Neural progenitor cell (in vitro differentiated cells): Measurements from ENCODE around the gene FHAD1. TPM values are rescaled to one million over a fixed set of nuclear protein-coding genes. Genes with fewer than 3 reads are reported as not detected.
"Not testable (repeated sequence)": the region's sequence is repeated elsewhere in the genome, so short reads cannot be mapped to it uniquely, and the experiment has no call there.

Experiments
- DNase-seq: peaks from one replicate; pipeline ENCODE4 v3.0.0-alpha.2; 2016; ENCODE audit warnings: low spot score
- H2AFZ ChIP-seq: fragments of 200-600 bp; sonication (generic); replicated peaks from 2 replicates; pipeline ENCODE4 v1.6.1; 2016; ENCODE audit warnings: antibody characterized with exemption
- H3F3A ChIP-seq: fragments of 200-600 bp; sonication (generic); 2 replicates; pipeline ENCODE4 v1.6.1; 2016; ENCODE audit warnings: antibody characterized with exemption, low read depth
- H3K27ac ChIP-seq: fragments of 200-600 bp; sonication (generic); 2 replicates; pipeline ENCODE4 v1.5.1; 2016; ENCODE audit warnings: mild to moderate bottlenecking
- H3K27me3 ChIP-seq: fragments of 200-600 bp; sonication (generic); 2 replicates; pipeline ENCODE4 v1.6.1; 2016; ENCODE audit warnings: mild to moderate bottlenecking, moderate library complexity
- H3K36me3 ChIP-seq: fragments of 200-600 bp; sonication (generic); 2 replicates; pipeline ENCODE4 v1.5.1; 2016
- H3K4me1 ChIP-seq: fragments of 200-600 bp; sonication (generic); 2 replicates; pipeline ENCODE4 v1.6.1; 2016; ENCODE audit warnings: mixed run types
- H3K4me2 ChIP-seq: fragments of 200-600 bp; sonication (generic); 2 replicates; pipeline ENCODE4 v1.6.1; 2016
- H3K4me3 ChIP-seq: fragments of 200-600 bp; sonication (generic); 2 replicates; pipeline ENCODE4 v1.5.1; 2016
- H3K79me2 ChIP-seq: fragments of 200-600 bp; sonication (generic); 2 replicates; pipeline ENCODE4 v1.6.1; 2016; ENCODE audit warnings: low read depth
- H3K9ac ChIP-seq: fragments of 200-600 bp; sonication (generic); 2 replicates; pipeline ENCODE4 v1.6.1; 2016
- H3K9me3 ChIP-seq: fragments of 200-600 bp; sonication (generic); 2 replicates; pipeline ENCODE4 v1.5.1; 2016; ENCODE audit warnings: low read depth
- H4K20me1 ChIP-seq: fragments of 200-600 bp; sonication (generic); 2 replicates; pipeline ENCODE4 v1.6.1; 2016; ENCODE audit warnings: low read depth
- H3K27ac Mint-ChIP-seq: 3 replicates; pipeline ENCODE4 v1.8.0; 2021; ENCODE audit warnings: mixed read lengths
- H3K27me3 Mint-ChIP-seq: 2 replicates; pipeline ENCODE4 v1.8.0; 2022; ENCODE audit warnings: low read depth, mild to moderate bottlenecking, inconsistent platforms, moderate library complexity, mixed read lengths; ENCODE audit not compliant: insufficient read depth
- H3K36me3 Mint-ChIP-seq: 3 replicates; pipeline ENCODE4 v1.8.0; 2021; ENCODE audit warnings: mixed read lengths
- H3K4me1 Mint-ChIP-seq: 3 replicates; pipeline ENCODE4 v1.8.0; 2021; ENCODE audit warnings: mixed read lengths
- H3K4me3 Mint-ChIP-seq: 3 replicates; pipeline ENCODE4 v1.8.0; 2021; ENCODE audit warnings: mild to moderate bottlenecking, moderate library complexity, mixed read lengths
- H3K9me3 Mint-ChIP-seq: 3 replicates; pipeline ENCODE4 v1.8.0; 2020; ENCODE audit warnings: mixed read lengths
- EZH2 ChIP-seq: fragments of 200-600 bp; sonication (generic); IDR thresholded peaks from 2 replicates; pipeline ENCODE4 v1.6.1; 2017; ENCODE audit warnings: antibody characterized with exemption, mild to moderate bottlenecking, moderate library complexity
- EZH2phosphoT487 ChIP-seq: fragments of 200-600 bp; sonication (generic); IDR thresholded peaks from 2 replicates; pipeline ENCODE4 v1.6.1; 2017; ENCODE audit warnings: antibody characterized with exemption
- total RNA-seq: library from RNA; depleted of rRNA; stranded (reverse); fragments of >200 nt; gene quantifications from 2 replicates; pipeline ENCODE4 v1.2.3, GENCODE V29; 2015; ENCODE audit warnings: low replicate concordance
- TF ChIP-seq, protein P1 (sequence below): fragments of 200-600 bp; sonication (generic); IDR thresholded peaks from 2 replicates; pipeline ENCODE4 v1.5.1; 2017; ENCODE audit warnings: antibody characterized with exemption, mild to moderate bottlenecking

Gene FHAD1
- total RNA-seq, 1 donor from 2014 or later = 9.1 TPM

DNA sequence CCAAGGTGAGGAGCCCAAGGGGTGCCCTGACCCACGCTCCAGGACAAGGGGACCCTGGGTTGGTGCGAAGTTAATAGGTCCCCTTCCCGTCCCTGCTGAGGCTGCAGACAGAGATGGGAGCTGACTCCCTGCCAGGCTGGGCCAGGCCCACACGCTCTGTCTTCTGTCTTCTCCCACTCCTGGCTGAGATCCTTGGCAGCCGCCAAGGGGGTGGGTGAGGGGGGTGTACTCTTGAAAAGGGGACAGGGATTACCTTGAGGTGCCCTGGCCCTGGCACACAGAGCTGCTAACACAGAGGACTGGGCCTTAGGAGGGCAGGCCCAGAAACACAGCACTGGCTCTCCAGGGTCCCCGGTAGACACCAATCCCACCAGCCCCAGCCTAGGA is 180.2 kb downstream of the FHAD1 start:
- no peaks in the 10 kb centered on the region for H3K4me1 ChIP-seq
- H3F3A ChIP-seq = no peaks in the 10 kb centered on the region
- H2AFZ ChIP-seq = no peak overlapping the region
- no peak overlapping the region for H3K4me2 ChIP-seq
- DNase-seq = no peak
- no peaks in the 10 kb centered on the region for H3K9me3 ChIP-seq
- H4K20me1 ChIP-seq = no peaks in the 10 kb centered on the region
- H3K9ac ChIP-seq = no peak overlapping the region
- TF ChIP-seq, protein P1, sequence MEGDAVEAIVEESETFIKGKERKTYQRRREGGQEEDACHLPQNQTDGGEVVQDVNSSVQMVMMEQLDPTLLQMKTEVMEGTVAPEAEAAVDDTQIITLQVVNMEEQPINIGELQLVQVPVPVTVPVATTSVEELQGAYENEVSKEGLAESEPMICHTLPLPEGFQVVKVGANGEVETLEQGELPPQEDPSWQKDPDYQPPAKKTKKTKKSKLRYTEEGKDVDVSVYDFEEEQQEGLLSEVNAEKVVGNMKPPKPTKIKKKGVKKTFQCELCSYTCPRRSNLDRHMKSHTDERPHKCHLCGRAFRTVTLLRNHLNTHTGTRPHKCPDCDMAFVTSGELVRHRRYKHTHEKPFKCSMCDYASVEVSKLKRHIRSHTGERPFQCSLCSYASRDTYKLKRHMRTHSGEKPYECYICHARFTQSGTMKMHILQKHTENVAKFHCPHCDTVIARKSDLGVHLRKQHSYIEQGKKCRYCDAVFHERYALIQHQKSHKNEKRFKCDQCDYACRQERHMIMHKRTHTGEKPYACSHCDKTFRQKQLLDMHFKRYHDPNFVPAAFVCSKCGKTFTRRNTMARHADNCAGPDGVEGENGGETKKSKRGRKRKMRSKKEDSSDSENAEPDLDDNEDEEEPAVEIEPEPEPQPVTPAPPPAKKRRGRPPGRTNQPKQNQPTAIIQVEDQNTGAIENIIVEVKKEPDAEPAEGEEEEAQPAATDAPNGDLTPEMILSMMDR = no peak
- no peak for TF ChIP-seq EZH2
- TF ChIP-seq EZH2phosphoT487 = no peak
- H3K79me2 ChIP-seq = no peaks in the 10 kb centered on the region
- no peaks in the 10 kb centered on the region for H3K36me3 Mint-ChIP-seq
- H3K27me3 ChIP-seq = no peaks in the 10 kb centered on the region
- peaks cover 13% of the 10 kb centered on the region for H3K4me1 Mint-ChIP-seq
- no peaks in the 10 kb centered on the region for H3K9me3 Mint-ChIP-seq
- peaks cover 11% of the 10 kb centered on the region for H3K27me3 Mint-ChIP-seq
- no peak overlapping the region for H3K27ac ChIP-seq
- no peak overlapping the region for H3K4me3 ChIP-seq
- no peaks in the 10 kb centered on the region for H3K36me3 ChIP-seq
- H3K27ac Mint-ChIP-seq = no peak overlapping the region
- H3K4me3 Mint-ChIP-seq = peak overlapping the region; percentile 50

DNA sequence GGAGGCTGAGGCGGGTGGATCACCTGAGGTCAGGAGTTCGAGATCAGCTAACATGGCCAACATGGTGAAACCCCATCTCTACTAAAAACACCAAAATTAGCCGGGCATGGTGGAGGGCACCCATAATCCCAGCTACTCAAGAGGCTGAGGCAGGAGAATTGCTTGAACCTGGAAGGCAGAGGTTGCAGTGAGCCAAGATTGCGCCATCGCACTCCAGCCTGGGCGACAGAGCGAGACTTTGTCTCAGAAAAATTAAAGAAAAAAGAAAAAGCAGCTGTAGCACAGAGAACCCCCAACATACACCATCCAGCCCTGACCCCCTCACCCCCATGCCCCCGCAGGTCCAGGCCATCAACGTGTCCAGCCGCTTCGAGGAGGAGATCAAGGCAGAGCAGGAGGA is 181.2 kb downstream of the FHAD1 start:
- not testable (repeated sequence) for H3K27ac ChIP-seq, H3K4me2 ChIP-seq, H3K9ac ChIP-seq, H3K4me3 Mint-ChIP-seq, DNase-seq, H3K9me3 Mint-ChIP-seq, H3K9me3 ChIP-seq, H4K20me1 ChIP-seq, H2AFZ ChIP-seq, H3F3A ChIP-seq, H3K4me1 ChIP-seq, H3K36me3 ChIP-seq, H3K79me2 ChIP-seq, H3K36me3 Mint-ChIP-seq, H3K27me3 ChIP-seq, H3K4me3 ChIP-seq
- peaks cover 17% of the 10 kb centered on the region for H3K4me1 Mint-ChIP-seq
- peak overlapping the region; percentile 74 for H3K27ac Mint-ChIP-seq
- H3K27me3 Mint-ChIP-seq = peaks cover 11% of the 10 kb centered on the region

DNA sequence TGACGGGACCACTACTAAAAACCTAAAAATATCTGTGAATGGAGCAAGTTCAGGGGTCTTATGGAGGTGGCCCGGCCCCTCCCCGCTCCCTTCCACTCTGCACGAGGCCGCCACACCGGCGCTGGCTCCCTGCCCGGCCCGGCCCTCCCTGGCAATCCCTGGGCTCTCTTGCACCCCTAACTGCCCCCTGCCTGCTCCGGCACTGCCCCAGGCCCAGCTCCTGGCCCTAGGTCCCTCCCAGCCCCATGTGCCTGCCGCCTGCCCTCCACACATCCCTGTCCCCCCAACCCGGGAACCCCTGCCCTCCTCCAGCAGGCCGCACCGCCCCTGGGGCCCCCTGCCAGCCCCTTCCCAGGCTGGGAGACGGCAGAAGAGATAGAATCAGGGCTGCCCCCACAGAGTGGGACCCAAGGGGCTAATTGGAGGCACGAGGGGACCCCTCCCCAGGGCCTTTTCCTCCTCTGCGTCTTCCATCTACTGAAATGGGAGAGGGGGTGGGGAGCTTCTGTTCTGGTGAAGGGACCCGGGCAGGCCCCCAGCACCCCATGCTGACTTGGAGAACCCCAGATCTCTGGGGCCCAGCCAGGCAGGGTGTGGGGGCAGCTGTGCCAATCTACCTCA is 181.9 kb downstream of the FHAD1 start:
- H3K27ac Mint-ChIP-seq = no peak overlapping the region
- no peak overlapping the region for H3K4me3 Mint-ChIP-seq
- peaks cover 11% of the 10 kb centered on the region for H3K27me3 Mint-ChIP-seq
- TF ChIP-seq EZH2phosphoT487 = no peak
- no peak for TF ChIP-seq EZH2
- TF ChIP-seq, protein P1 = no peak
- Histone ChIP-seq H3K4me2 (no peak overlapping the region), H3K4me3 (no peak overlapping the region), H3K27ac (no peak overlapping the region), H3K27me3 (no peaks in the 10 kb centered on the region), H3K9ac (no peak overlapping the region), H3K79me2 (no peaks in the 10 kb centered on the region), H3K36me3 (no peaks in the 10 kb centered on the region), H3K4me1 (no peaks in the 10 kb centered on the region), H4K20me1 (no peaks in the 10 kb centered on the region), H3K9me3 (no peaks in the 10 kb centered on the region), H3F3A (no peaks in the 10 kb centered on the region), H2AFZ (no peak overlapping the region)
- H3K36me3 Mint-ChIP-seq = no peaks in the 10 kb centered on the region
- H3K9me3 Mint-ChIP-seq = no peaks in the 10 kb centered on the region
- DNase-seq = no peak
- H3K4me1 Mint-ChIP-seq = peaks cover 20% of the 10 kb centered on the region

DNA sequence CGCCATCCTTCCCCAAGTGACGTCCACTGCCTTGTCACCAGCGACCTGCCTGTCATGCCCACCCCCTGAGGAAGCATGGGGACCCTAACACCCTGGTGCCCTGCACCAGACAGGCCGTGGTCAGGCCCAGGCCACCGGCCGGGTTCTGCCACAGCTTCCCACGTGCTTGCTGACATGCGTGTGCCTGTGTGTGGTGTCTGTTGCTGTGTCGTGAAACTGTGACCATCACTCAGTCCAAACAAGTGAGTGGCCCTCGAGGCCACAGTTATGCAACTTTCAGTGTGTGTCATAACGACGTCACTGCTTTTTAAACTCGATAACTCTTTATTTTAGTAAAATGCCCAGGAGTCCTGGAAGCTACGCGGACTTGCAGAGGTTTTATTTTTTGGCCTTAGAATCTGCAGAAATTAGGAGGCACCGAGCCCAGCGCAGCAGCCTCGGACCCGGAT is 182.7 kb downstream of the FHAD1 start:
- Histone ChIP-seq H4K20me1 (no peaks in the 10 kb centered on the region), H3K4me2 (no peak overlapping the region), H3K9ac (no peak overlapping the region), H3K36me3 (no peaks in the 10 kb centered on the region), H3K27me3 (no peaks in the 10 kb centered on the region), H2AFZ (no peak overlapping the region), H3K79me2 (no peaks in the 10 kb centered on the region), H3K4me3 (no peak overlapping the region), H3K27ac (no peak overlapping the region), H3F3A (no peaks in the 10 kb centered on the region), H3K4me1 (no peaks in the 10 kb centered on the region), H3K9me3 (no peaks in the 10 kb centered on the region)
- Mint-ChIP-seq H3K27me3 (peaks cover 10% of the 10 kb centered on the region), H3K9me3 (no peaks in the 10 kb centered on the region), H3K4me1 (peaks cover 17% of the 10 kb centered on the region), H3K27ac (no peak overlapping the region), H3K36me3 (no peaks in the 10 kb centered on the region), H3K4me3 (no peak overlapping the region)
- TF ChIP-seq EZH2phosphoT487 = no peak
- TF ChIP-seq, protein P1 = no peak
- DNase-seq = no peak
